GM18907 (cell line): ENCODE measurements around the gene CXCR6.

ENCODE experiments used
- ATAC-seq: cut with Tn5 transposase; IDR thresholded peaks from one replicate; pipeline ENCODE4 v1.9.1; 2021; ENCODE audit warnings: mild to moderate bottlenecking, moderate library complexity; ENCODE audit not compliant: unreplicated experiment

CXCR6 gene

GRCh38 chr3:45943207-45943846 lies at the start of gene CXCR6:
CXCR6 (plus strand) TSS chr3:45943464; CDS start chr3:45946482, 3,018 bp downstream.
- no peak for ATAC-seq

- ATAC-seq: no peak
Observed at GRCh38 chr3:45894015-45894414, 49.2 kb upstream of the CXCR6 start.

GRCh38 chr3:45895686-45896468 lies 47.4 kb upstream of the CXCR6 start:
- ATAC-seq: no peak

GRCh38 chr3:45896956-45897355 lies 46.3 kb upstream of the CXCR6 start:
- no peak for ATAC-seq

GRCh38 chr3:45904931-45905330 lies 38.3 kb upstream of the CXCR6 start:
- ATAC-seq: peak; percentile 42

- ATAC-seq: no peak
Observed at GRCh38 chr3:45905755-45906154, 37.5 kb upstream of the CXCR6 start.

- no peak for ATAC-seq
Observed at GRCh38 chr3:45906681-45907407, 36.4 kb upstream of the CXCR6 start.

GRCh38 chr3:45907769-45908705 lies 35.2 kb upstream of the CXCR6 start:
- ATAC-seq: no peak

GRCh38 chr3:45908761-45909160 lies 34.5 kb upstream of the CXCR6 start:
- ATAC-seq: no peak

- no peak for ATAC-seq
Observed at GRCh38 chr3:45909542-45909941, 33.7 kb upstream of the CXCR6 start.

- ATAC-seq: no peak
Observed at GRCh38 chr3:45910892-45911291, 32.4 kb upstream of the CXCR6 start.

- no peak for ATAC-seq
Observed at GRCh38 chr3:45911511-45912226, 31.6 kb upstream of the CXCR6 start.

GRCh38 chr3:45912435-45912834 lies 30.8 kb upstream of the CXCR6 start:
- ATAC-seq: no peak

GRCh38 chr3:45914362-45915058 lies 28.8 kb upstream of the CXCR6 start:
- no peak for ATAC-seq

- no peak for ATAC-seq
Observed at GRCh38 chr3:45915059-45915439, 28.2 kb upstream of the CXCR6 start.

GRCh38 chr3:45915518-45916231 lies 27.6 kb upstream of the CXCR6 start:
- peak; percentile 92 for ATAC-seq

GRCh38 chr3:45917146-45917898 lies 25.9 kb upstream of the CXCR6 start:
- no peak for ATAC-seq
